GM10266 (cell line): ENCODE measurements around the gene LACTB.

Experiments used
- DNase-seq: peaks from one replicate; pipeline ENCODE4 v3.0.0; 2012; ENCODE audit errors: extremely low spot score
- TF ChIP-seq, protein P1 (sequence below): IDR thresholded peaks from 2 replicates; pipeline ENCODE4 v1.5.1; 2012; ENCODE audit warnings: mild to moderate bottlenecking, low read depth; ENCODE audit not compliant: control insufficient read depth, insufficient read depth; ENCODE audit errors: missing control alignments

LACTB gene

DNA sequence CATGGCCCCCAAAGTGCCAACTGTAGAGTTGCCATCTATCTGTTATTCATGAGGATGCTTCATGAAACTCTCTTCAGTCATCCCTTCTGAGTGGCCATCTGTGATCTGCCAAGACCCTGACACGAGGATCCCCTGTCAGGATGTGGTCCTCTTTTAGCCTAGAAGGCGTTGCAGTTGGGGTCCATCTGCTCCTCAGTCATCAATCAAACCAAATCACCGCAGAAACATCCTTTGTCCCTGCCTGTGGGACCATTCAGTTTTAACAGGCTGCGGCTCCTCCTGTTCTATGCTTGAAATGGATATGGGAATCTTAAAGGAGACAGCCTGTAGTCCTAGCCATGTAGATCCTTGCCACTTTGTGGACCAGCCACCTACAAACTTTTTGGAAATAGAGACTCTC, 41.6 kb downstream of the LACTB start:
- DNase-seq = no peak
- TF ChIP-seq, protein P1, sequence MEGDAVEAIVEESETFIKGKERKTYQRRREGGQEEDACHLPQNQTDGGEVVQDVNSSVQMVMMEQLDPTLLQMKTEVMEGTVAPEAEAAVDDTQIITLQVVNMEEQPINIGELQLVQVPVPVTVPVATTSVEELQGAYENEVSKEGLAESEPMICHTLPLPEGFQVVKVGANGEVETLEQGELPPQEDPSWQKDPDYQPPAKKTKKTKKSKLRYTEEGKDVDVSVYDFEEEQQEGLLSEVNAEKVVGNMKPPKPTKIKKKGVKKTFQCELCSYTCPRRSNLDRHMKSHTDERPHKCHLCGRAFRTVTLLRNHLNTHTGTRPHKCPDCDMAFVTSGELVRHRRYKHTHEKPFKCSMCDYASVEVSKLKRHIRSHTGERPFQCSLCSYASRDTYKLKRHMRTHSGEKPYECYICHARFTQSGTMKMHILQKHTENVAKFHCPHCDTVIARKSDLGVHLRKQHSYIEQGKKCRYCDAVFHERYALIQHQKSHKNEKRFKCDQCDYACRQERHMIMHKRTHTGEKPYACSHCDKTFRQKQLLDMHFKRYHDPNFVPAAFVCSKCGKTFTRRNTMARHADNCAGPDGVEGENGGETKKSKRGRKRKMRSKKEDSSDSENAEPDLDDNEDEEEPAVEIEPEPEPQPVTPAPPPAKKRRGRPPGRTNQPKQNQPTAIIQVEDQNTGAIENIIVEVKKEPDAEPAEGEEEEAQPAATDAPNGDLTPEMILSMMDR = no peak

DNA sequence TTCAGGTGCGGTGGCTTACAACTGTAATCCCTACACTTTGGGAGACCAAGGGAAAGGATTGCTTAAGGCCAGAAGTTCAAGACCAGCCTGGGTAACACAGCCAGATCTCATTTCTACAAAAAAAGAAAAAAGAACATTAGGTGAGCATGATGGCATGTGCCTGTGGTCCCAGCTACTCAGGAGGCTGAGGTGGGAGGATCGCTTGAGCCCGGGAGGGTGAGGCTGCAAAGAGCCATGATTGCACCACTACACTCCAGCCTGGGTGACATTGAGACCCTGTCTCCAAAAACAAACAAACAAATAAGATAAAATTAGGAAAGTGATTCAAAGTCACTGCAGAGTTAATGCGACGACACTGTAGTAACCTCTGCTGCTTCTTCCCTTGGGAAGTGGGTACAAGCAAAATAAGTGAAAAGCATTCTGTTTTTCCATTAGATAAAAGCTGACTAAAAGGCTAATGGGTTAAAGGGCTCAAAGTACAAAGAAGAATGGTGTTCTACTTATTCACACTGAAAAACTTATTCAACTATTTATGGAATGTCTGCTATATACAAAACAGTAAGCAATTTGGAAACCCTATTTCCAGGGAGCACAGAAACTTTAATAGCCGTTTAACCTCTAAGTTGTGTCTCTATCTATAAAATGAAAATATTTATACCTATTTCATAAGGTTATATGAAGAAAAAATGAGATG, 43.7 kb downstream of the LACTB start:
- TF ChIP-seq, protein P1 = no peak
- no peak for DNase-seq

DNA sequence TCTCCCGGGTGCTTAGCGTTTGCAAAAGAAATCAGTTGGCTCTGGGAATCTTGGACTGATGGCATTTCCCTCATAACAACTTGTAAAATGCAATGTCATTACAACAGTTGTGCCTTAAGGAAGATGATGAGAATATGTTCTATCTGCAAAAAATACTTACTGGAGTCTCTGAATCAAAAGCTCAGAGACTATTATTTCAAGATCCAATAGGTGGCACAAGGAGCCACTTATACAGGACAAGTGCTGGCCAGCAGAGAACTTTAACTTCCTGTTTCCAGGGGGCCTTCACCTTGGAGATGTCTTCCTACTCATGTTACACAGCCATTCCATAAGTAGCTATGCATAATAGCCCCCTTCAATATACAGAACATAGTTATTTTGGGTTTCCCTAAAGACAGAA, 44.6 kb downstream of the LACTB start:
- DNase-seq = peak; percentile 30

DNA sequence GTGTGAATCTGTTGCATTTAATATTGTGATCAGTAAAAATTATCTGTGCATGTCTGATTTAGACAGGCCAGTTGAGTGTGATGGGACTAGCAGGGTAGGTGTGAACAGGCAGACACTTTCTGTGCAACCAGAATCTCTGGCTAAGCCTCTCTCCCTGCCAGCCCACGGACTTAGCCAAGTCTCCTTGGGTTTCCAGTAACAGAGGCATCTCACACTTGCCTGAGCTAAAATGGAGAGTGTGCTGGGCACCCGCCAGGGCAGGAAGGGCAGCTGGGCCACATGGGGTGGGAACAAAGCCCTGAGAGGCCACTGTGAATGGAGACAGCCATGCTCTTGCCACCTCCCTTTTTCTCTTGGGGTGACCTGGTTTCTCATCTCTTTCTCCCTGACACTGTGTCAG, 48.1 kb downstream of the LACTB start:
- TF ChIP-seq, protein P1 = no peak
- DNase-seq = no peak

More for the DNA sequence above, 44.6 kb downstream of the LACTB start:
- TF ChIP-seq, protein P1 = no peak

DNA sequence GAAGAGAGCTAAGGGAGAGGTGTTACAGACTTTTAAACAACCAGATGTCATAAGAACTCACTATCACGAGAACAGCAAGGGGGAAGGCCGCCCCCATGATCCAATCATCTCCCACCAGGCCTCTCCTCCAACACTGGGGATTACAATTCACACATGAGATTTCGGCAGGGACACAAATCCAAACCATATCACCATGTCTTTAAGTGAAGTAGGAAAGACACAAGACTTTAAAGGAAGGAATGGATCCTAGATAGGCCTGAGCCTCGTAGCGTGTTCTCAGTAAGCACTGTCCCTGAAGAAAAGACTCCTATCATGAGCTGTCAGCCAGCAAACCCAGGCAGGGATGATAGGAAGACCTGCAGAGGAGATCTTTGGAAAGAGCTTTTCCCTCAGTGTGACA, 50.7 kb downstream of the LACTB start:
- TF ChIP-seq, protein P1 = no peak
- DNase-seq = no peak

DNA sequence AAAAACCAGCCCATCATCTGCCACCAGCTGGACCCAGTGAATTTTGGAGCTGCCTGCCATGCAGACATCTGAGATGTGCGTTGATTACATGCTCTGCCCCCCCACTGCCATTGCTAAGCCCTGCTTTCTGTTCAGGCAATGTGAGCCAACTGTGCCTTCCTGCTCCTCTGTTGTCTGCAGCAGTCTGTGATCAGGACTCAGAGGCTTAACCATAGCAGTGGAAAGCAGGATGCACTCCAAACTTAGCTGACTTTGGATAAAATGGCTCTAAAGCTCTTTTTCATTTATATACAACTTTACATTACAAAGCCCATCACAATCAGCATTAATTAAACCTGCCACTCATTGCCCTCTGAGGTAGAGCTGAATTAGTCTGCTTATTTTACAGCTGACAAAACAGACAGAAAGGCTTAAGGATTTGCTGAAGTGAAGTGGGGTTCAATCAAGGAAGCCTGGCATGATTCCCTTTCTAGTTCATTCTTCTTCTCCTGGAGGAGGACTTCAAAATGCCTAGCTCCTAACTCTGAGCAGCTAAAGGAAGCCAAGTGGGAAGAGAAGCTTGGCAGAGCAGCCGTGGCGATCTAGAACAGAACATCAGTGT, 51.3 kb downstream of the LACTB start:
- no peak for DNase-seq
- TF ChIP-seq, protein P1 = no peak

DNA sequence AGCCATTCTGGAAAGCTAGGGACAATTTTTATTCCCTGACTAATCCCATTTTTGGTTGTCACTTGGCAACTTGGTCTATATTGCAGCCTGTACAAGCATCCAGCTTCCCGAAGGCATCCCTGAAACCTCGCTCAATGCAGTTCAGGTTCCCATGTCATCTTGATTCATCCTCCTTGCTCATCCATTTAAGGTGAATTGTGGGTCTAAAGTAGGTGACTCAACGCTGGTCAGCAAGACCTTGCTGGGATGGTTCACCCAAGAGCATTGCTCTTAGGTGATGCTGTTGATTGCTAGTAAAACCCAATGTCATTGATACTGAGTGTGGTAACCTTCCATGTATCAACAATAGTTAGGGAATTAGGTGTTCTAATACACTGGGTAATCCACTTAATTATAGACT, 54.6 kb downstream of the LACTB start:
- no peak for DNase-seq
- TF ChIP-seq, protein P1 = no peak
